ENCODE results near the gene CCT3.

DNA sequence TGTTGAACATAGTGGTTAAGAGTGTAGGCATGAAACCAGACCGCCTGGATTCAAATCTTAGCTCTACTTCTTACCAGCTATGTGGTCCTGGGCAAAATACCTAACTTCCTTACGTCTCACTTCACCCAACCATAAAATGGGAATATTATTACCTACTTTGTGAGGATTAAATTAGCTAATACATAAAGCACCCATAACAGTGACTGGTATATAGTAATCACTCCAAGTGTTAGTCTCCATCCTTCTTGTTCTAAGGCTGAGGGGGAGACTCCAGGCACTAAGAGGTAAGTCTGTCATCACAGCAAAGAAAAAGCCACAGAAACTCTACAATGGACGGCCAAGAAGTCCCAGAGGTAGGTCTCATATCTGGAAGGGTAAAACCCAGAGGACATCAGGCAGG, 58.3 kb downstream of the CCT3 start:
- TF ChIP-seq POLR2AphosphoS5 (IDR thresholded peaks at IDR 0.05; ENCODE audit: low read depth, low read length) (no peak), TCF7L2 (IDR thresholded peaks at IDR 0.05; ENCODE audit: low read depth, low read length) (no peak)
- TF ChIP-seq, protein P1, sequence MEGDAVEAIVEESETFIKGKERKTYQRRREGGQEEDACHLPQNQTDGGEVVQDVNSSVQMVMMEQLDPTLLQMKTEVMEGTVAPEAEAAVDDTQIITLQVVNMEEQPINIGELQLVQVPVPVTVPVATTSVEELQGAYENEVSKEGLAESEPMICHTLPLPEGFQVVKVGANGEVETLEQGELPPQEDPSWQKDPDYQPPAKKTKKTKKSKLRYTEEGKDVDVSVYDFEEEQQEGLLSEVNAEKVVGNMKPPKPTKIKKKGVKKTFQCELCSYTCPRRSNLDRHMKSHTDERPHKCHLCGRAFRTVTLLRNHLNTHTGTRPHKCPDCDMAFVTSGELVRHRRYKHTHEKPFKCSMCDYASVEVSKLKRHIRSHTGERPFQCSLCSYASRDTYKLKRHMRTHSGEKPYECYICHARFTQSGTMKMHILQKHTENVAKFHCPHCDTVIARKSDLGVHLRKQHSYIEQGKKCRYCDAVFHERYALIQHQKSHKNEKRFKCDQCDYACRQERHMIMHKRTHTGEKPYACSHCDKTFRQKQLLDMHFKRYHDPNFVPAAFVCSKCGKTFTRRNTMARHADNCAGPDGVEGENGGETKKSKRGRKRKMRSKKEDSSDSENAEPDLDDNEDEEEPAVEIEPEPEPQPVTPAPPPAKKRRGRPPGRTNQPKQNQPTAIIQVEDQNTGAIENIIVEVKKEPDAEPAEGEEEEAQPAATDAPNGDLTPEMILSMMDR (IDR thresholded peaks at IDR 0.05), result no peak
- TF ChIP-seq, protein P2, sequence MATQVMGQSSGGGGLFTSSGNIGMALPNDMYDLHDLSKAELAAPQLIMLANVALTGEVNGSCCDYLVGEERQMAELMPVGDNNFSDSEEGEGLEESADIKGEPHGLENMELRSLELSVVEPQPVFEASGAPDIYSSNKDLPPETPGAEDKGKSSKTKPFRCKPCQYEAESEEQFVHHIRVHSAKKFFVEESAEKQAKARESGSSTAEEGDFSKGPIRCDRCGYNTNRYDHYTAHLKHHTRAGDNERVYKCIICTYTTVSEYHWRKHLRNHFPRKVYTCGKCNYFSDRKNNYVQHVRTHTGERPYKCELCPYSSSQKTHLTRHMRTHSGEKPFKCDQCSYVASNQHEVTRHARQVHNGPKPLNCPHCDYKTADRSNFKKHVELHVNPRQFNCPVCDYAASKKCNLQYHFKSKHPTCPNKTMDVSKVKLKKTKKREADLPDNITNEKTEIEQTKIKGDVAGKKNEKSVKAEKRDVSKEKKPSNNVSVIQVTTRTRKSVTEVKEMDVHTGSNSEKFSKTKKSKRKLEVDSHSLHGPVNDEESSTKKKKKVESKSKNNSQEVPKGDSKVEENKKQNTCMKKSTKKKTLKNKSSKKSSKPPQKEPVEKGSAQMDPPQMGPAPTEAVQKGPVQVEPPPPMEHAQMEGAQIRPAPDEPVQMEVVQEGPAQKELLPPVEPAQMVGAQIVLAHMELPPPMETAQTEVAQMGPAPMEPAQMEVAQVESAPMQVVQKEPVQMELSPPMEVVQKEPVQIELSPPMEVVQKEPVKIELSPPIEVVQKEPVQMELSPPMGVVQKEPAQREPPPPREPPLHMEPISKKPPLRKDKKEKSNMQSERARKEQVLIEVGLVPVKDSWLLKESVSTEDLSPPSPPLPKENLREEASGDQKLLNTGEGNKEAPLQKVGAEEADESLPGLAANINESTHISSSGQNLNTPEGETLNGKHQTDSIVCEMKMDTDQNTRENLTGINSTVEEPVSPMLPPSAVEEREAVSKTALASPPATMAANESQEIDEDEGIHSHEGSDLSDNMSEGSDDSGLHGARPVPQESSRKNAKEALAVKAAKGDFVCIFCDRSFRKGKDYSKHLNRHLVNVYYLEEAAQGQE (IDR thresholded peaks at IDR 0.05; ENCODE audit: insufficient read depth in 1 of 2, low read depth in 2 of 2, low read length in 1 of 2), result no peak

Measured in Panc1 (cell line).